Thoracic aorta (tissue), 2 donors: Measurements from ENCODE around the gene ZBTB16. TPM values are rescaled to one million over a fixed set of nuclear protein-coding genes. Genes with fewer than 3 reads are reported as not detected.

Source experiments
- ATAC-seq: fragments of 150-250 bp; one replicate; pipeline ENCODE4 v1.8.0; 2017; ENCODE audit warnings: low read depth; ENCODE audit not compliant: insufficient number of reproducible peaks, low FRiP score
- DNase-seq: peaks from one replicate; pipeline ENCODE4 v3.0.0-alpha.2; 2020; ENCODE audit warnings: low spot score
- H3K27ac ChIP-seq, 2 donors: fragments of 200-600 bp; sonication (generic); 1 replicate in 1 of 2; 2 replicates in 1 of 2; pipeline ENCODE4 v1.5.1; 2016; ENCODE audit warnings: mild to moderate bottlenecking in 2 of 2, moderate library complexity in 2 of 2
- H3K27me3 ChIP-seq: fragments of 200-600 bp; sonication (generic); replicated peaks from 2 replicates; pipeline ENCODE4 v1.6.0; 2016; ENCODE audit warnings: mild to moderate bottlenecking; ENCODE audit not compliant: insufficient read depth
- H3K36me3 ChIP-seq: fragments of 200-600 bp; sonication (generic); one replicate; pipeline ENCODE4 v1.5.1; 2016
- H3K4me1 ChIP-seq, 2 donors: fragments of 200-600 bp; sonication (generic); 1 replicate in 1 of 2; 2 replicates in 1 of 2; pipeline versions ENCODE4 v1.5.1 to v1.6.0; 2016; ENCODE audit warnings: low read depth in 2 of 2, mild to moderate bottlenecking in 1 of 2; ENCODE audit not compliant: control insufficient read depth in 1 of 2
- H3K4me3 ChIP-seq: fragments of 200-600 bp; sonication (generic); 2 replicates; pipeline ENCODE4 v1.5.1; 2016; ENCODE audit warnings: mild to moderate bottlenecking
- H3K9me3 ChIP-seq: fragments of 200-600 bp; sonication (generic); 2 replicates; pipeline ENCODE4 v1.5.1; 2016
- CTCF ChIP-seq: fragments of 200-600 bp; sonication (generic); IDR thresholded peaks from one replicate; pipeline ENCODE4 v1.5.1; 2019; ENCODE audit warnings: antibody characterized with exemption
- total RNA-seq, 2 donors: library from RNA; depleted of rRNA; stranded (reverse); fragments of >200 nt; gene quantifications; one replicate each; pipeline versions ENCODE4 v1.1.0 to v1.2.3, GENCODE V29; 2016

ZBTB16 gene
- total RNA-seq, 2 donors from 2014 or later = 314 to 545 TPM

DNA sequence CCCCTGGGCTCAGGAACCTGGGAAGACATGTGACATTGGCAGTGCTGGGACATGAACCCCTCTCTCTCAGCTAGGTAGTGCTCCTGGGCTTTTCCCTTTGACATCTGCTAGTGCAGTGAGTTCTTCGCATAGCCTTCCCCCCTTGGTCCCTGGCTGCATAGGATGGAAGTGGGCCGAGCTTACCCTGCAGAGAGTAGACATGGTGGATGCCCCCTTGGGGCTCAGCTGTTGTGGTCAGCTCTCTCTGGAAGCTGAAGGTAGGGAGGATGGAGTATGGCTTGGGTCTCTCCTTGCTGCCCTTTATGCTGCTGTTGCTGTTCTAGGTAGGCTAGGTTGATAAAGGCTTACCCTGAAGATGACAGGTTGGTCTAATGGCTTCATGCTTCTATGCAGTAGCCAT, 92.1 kb downstream of the ZBTB16 start:
- Histone ChIP-seq H3K36me3 (peaks cover 10% of the 10 kb centered on the region), H3K9me3 (no peaks in the 10 kb centered on the region), H3K4me3 (no peak overlapping the region), H3K27me3 (no peaks in the 10 kb centered on the region), H3K27ac (peak overlapping the region; percentile 96 to 97), H3K4me1 (peaks cover 93 to 98% of the 10 kb centered on the region in 2 donors)
- DNase-seq = no peak
- ATAC-seq = no peak
- TF ChIP-seq CTCF = no peak

GRCh38 chr11:114152162-114152561, 92.7 kb downstream of the ZBTB16 start:
- ATAC-seq = no peak
- H3K4me3 ChIP-seq = no peak overlapping the region
- peaks cover 14% of the 10 kb centered on the region for H3K36me3 ChIP-seq
- no peak for DNase-seq
- H3K27me3 ChIP-seq = no peaks in the 10 kb centered on the region
- H3K27ac ChIP-seq = peak overlapping the region; percentile 96 to 97
- H3K4me1 ChIP-seq = peaks cover 93 to 98% of the 10 kb centered on the region in 2 donors
- TF ChIP-seq CTCF = no peak
- H3K9me3 ChIP-seq = no peaks in the 10 kb centered on the region

DNA sequence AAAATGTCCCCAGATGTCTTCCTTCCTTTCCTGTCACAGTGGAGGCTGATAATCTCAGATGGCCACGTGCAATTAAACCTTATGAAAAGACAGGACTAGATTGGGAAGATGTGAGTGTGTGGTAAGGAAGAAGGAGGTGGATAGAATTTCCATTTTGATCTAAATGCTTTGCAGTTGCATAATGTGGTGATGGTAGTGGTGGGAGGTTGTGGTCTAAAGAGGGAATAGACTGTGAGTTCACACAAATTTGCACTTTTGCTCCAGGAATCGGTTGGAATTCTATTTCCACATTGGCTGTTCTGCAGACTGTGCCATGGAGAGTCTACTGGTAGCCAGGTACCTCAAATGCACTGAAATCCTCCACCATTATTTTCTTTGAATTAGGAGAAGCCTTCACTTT, 93.3 kb downstream of the ZBTB16 start:
- ATAC-seq (no peak), DNase-seq (no peak)
- TF ChIP-seq CTCF = no peak
- Histone ChIP-seq H3K27me3 (no peaks in the 10 kb centered on the region), H3K36me3 (peaks cover 20% of the 10 kb centered on the region), H3K27ac (peak overlapping the region; percentile 96 to 97), H3K4me1 (peaks cover 93 to 98% of the 10 kb centered on the region in 2 donors), H3K9me3 (no peaks in the 10 kb centered on the region), H3K4me3 (no peak overlapping the region)

DNA sequence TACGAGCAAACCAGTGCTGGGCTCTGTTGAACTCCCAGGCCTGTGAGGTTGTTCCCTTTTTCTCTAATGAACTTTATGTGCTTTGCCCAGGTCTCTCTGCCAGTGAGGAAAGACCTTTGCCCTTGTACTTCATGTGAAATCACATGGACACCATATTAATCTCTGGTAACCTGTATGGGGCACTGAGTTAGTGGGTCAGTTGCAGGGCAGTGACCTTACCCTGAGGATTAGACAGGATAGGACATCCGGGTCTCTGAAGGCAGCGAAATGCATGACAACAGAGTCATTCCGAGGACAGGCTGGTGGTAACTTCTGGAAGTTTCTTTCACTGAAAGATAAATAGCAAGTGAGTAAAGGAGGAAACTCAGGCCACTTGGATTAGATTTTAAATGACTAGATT, 93.7 kb downstream of the ZBTB16 start:
- peaks cover 95 to 98% of the 10 kb centered on the region in 2 donors for H3K4me1 ChIP-seq
- H3K36me3 ChIP-seq = peaks cover 24% of the 10 kb centered on the region
- no peaks in the 10 kb centered on the region for H3K27me3 ChIP-seq
- no peak overlapping the region for H3K4me3 ChIP-seq
- DNase-seq = no peak
- no peaks in the 10 kb centered on the region for H3K9me3 ChIP-seq
- TF ChIP-seq CTCF = no peak
- ATAC-seq = no peak
- peak overlapping the region; percentile 96 to 97 for H3K27ac ChIP-seq

DNA sequence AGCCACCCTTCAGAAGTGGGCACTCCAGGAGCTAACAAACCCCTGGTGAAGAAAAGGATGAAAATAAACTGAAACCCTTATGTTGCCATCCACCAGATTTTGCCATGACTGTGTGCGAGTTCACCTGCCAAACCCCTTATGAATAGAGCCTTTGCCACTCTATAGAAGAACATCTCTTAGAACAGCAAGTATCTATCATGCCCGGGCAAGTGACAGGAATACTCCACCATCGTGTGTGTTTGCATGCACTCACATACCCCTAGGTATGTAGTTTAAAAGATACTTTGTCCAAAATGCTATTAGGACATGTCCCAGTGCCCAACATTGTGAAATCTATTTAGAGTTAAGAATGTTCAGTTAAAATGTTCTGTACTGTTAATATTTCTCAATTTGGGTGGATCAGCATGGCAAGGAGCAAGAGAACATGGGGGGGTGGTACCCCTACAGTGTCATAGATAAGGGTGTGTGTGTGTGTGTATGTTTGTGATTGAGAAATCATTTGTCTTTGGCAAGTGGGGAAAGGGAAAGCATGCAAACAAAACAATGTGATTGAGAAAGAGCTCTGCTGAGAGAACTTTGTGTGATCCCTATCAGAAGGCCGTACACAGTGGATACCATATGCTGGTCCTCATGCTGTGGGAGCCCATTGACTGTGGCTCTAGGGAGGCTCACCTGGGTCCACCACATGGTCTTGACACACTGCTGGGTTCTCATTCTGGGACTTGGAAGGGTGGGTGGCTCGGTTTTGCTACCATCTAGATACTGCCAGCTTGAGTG, 94.9 kb downstream of the ZBTB16 start:
- no peak for DNase-seq
- H3K27ac ChIP-seq = peak overlapping the region; percentile 96 to 97
- ATAC-seq = peak; percentile 63
- no peak overlapping the region for H3K4me3 ChIP-seq
- no peak for TF ChIP-seq CTCF
- H3K27me3 ChIP-seq = no peaks in the 10 kb centered on the region
- H3K9me3 ChIP-seq = no peaks in the 10 kb centered on the region
- H3K4me1 ChIP-seq = peaks cover 98 to 99% of the 10 kb centered on the region in 2 donors
- peaks cover 37% of the 10 kb centered on the region for H3K36me3 ChIP-seq
